HEK293T (cell line): ENCODE results near the gene RRAS.

ENCODE experiments used
- CTCF ChIA-PET: fragments of 350-600 bp; formaldehyde crosslinking; extraction: SDS; loops from one replicate; lab custom pipeline; 2021; ENCODE audit warnings: antibody characterized with exemption, inconsistent platforms; lab: Yijun Ruan, JAX
- POLR2A ChIA-PET: fragments of 350-600 bp; formaldehyde crosslinking; extraction: SDS; loops from one replicate; lab custom pipeline; 2020; ENCODE audit warnings: antibody characterized with exemption, inconsistent platforms; lab: Yijun Ruan, JAX
- DNase-seq: peaks from one replicate; pipeline ENCODE4 v3.0.0; 2012; ENCODE audit warnings: mixed read lengths; ENCODE audit errors: extremely low spot score
- ARNT ChIP-seq: fragments of 450-650 bp; IDR thresholded peaks from 2 replicates; pipeline ENCODE4 v1.6.1; 2017; ENCODE audit warnings: mild to moderate bottlenecking
- BHLHE40 ChIP-seq: fragments of 450-650 bp; IDR thresholded peaks from 2 replicates; pipeline ENCODE4 v1.6.1; 2016; ENCODE audit warnings: mild to moderate bottlenecking, moderate library complexity, borderline replicate concordance
- CTBP1 ChIP-seq: fragments of 450-650 bp; IDR thresholded peaks from 2 replicates; pipeline ENCODE4 v1.6.1; 2016; ENCODE audit warnings: borderline replicate concordance
- ELF4 ChIP-seq: fragments of 450-650 bp; IDR thresholded peaks from 2 replicates; pipeline ENCODE4 v1.6.1; 2017; ENCODE audit warnings: antibody characterized with exemption
- FOXA1 ChIP-seq: fragments of 450-650 bp; IDR thresholded peaks from 2 replicates; pipeline ENCODE4 v1.6.1; 2016; ENCODE audit warnings: mild to moderate bottlenecking
- FOXK2 ChIP-seq: fragments of 450-650 bp; IDR thresholded peaks from 2 replicates; pipeline ENCODE4 v1.6.1; 2016; ENCODE audit warnings: mild to moderate bottlenecking
- FOXM1 ChIP-seq: fragments of 450-650 bp; IDR thresholded peaks from 2 replicates; pipeline ENCODE4 v1.6.1; 2017; ENCODE audit warnings: mild to moderate bottlenecking, borderline replicate concordance
- HDGF ChIP-seq: fragments of 450-650 bp; IDR thresholded peaks from 2 replicates; pipeline ENCODE4 v1.6.1; 2017; ENCODE audit warnings: antibody characterized with exemption, borderline replicate concordance
- L3MBTL2 ChIP-seq: fragments of 450-650 bp; conservative IDR thresholded peaks from 2 replicates; pipeline ENCODE4 v1.6.1; 2016; ENCODE audit warnings: mild to moderate bottlenecking
- LEF1 ChIP-seq: fragments of 450-650 bp; IDR thresholded peaks from 2 replicates; pipeline ENCODE4 v1.6.1; 2017; ENCODE audit warnings: mild to moderate bottlenecking, borderline replicate concordance
- NFRKB ChIP-seq: fragments of 450-650 bp; IDR thresholded peaks from 2 replicates; pipeline ENCODE4 v1.6.1; 2016; ENCODE audit warnings: mild to moderate bottlenecking, moderate library complexity
- SP1 ChIP-seq: fragments of 450-650 bp; IDR thresholded peaks from 2 replicates; pipeline ENCODE4 v1.6.1; 2017
- SUZ12 ChIP-seq: fragments of 450-650 bp; IDR thresholded peaks from 2 replicates; pipeline ENCODE4 v1.6.1; 2016; ENCODE audit warnings: mild to moderate bottlenecking
- TARDBP ChIP-seq: fragments of 450-650 bp; IDR thresholded peaks from 2 replicates; pipeline ENCODE4 v1.6.1; 2016
- ZNF384 ChIP-seq: fragments of 450-650 bp; IDR thresholded peaks from 2 replicates; pipeline ENCODE4 v1.6.1; 2016
- TF ChIP-seq, protein P1 (sequence below): fragments of 450-650 bp; IDR thresholded peaks from 2 replicates; pipeline ENCODE4 v1.6.1; 2016

The RRAS gene

DNA sequence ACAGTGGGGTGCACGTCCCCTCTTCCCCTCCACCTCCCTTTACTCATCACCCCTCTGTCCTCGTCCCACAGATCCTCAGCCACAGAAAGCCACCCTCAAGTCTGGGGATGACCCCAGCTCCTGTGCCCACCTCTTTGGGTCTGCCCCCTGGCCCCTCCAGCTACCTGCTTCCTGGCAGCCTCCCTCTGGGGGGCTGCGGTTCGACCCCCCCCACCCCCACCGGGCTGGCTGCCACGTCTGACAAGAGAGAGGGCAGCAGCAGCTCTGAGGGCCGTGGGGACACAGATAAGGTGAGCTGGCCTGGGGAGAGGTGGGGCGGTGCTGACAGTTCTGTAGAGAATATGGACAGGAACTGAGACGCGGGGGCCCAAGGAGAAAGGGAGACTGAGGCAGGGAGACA is 14.6 kb upstream of the RRAS start:
- ChIA-PET CTCF (no interaction called here), POLR2A (interaction anchor here (1.7 to 5.2 kb wide), 2 partner anchors 10 to 14 kb away, joined by 6 to 27 read pairs; partner anchors contain the start of genes RRAS and SCAF1)
- no peak for DNase-seq
- TF ChIP-seq, protein P1, sequence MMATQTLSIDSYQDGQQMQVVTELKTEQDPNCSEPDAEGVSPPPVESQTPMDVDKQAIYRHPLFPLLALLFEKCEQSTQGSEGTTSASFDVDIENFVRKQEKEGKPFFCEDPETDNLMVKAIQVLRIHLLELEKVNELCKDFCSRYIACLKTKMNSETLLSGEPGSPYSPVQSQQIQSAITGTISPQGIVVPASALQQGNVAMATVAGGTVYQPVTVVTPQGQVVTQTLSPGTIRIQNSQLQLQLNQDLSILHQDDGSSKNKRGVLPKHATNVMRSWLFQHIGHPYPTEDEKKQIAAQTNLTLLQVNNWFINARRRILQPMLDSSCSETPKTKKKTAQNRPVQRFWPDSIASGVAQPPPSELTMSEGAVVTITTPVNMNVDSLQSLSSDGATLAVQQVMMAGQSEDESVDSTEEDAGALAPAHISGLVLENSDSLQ = no peak
- TF ChIP-seq TARDBP = no peak
- no peak for TF ChIP-seq CTBP1
- no peak for TF ChIP-seq FOXA1
- TF ChIP-seq FOXM1 = no peak
- TF ChIP-seq BHLHE40 = no peak

DNA sequence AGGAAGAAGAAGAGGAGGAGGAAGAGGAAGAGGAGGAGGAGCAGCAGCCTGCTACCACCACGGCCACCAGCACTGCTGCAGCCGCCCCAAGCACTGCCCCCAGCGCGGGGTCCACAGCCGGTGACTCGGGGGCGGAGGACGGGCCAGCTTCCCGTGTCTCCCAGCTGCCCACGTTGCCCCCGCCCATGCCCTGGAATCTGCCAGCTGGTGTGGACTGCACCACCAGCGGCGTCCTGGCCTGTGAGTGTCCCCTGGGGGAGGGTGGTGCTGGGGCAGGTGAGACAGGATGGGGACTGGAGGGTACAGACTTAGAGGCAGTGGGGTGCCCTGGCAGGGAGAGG is 13.5 kb upstream of the RRAS start:
- POLR2A ChIA-PET = interaction anchor here (1.2 to 5.2 kb wide), 2 partner anchors 10 to 13 kb away, joined by 3 to 27 read pairs; partner anchors contain the start of genes RRAS and SCAF1
- CTCF ChIA-PET = no interaction called here
- DNase-seq = no peak
- TF ChIP-seq FOXA1 (no peak), ELF4 (no peak), FOXK2 (no peak), HDGF (no peak), L3MBTL2 (no peak), LEF1 (no peak), CTBP1 (no peak)

DNA sequence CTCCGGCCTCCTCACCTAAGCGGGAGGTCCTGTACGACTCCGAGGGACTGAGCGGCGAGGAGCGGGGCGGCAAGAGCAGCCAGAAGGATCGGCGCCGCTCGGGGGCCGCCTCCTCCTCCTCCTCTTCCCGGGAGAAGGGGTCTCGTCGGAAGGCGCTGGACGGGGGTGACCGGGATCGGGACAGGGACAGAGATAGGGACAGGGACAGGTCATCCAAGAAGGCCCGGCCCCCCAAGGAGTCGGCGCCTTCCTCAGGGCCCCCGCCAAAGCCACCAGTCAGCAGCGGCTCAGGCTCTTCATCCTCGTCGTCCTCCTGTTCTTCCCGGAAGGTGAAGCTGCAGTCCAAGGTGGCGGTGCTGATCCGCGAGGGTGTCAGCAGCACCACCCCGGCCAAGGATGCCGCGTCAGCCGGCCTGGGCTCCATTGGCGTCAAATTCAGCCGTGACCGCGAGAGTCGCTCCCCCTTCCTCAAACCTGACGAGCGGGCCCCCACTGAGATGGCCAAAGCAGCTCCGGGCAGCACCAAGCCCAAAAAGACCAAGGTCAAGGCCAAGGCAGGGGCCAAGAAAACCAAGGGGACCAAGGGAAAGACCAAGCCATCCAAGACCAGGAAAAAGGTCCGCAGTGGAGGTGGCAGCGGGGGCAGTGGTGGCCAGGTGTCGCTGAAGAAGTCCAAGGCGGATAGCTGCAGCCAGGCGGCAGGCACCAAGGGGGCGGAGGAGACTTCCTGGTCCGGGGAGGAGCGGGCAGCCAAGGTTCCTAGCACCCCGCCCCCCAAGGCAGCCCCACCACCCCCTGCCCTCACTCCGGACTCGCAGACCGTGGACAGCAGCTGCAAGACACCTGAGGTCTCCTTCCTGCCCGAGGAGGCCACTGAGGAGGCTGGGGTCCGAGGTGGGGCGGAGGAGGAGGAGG is 12.9 kb upstream of the RRAS start:
- no peak for DNase-seq
- ChIA-PET POLR2A (interaction anchor here (1.2 to 5.2 kb wide), 2 partner anchors 10 to 12 kb away, joined by 3 to 27 read pairs; partner anchors contain the start of genes RRAS and SCAF1), CTCF (no interaction called here)
- TF ChIP-seq CTBP1 (no peak), FOXA1 (no peak), LEF1 (no peak), HDGF (no peak), TARDBP (no peak), BHLHE40 (no peak), SUZ12 (no peak), ELF4 (no peak), FOXK2 (no peak), ZNF384 (no peak), SP1 (no peak), NFRKB (no peak), ARNT (no peak), FOXM1 (no peak), L3MBTL2 (no peak)
- TF ChIP-seq, protein P1 = no peak

DNA sequence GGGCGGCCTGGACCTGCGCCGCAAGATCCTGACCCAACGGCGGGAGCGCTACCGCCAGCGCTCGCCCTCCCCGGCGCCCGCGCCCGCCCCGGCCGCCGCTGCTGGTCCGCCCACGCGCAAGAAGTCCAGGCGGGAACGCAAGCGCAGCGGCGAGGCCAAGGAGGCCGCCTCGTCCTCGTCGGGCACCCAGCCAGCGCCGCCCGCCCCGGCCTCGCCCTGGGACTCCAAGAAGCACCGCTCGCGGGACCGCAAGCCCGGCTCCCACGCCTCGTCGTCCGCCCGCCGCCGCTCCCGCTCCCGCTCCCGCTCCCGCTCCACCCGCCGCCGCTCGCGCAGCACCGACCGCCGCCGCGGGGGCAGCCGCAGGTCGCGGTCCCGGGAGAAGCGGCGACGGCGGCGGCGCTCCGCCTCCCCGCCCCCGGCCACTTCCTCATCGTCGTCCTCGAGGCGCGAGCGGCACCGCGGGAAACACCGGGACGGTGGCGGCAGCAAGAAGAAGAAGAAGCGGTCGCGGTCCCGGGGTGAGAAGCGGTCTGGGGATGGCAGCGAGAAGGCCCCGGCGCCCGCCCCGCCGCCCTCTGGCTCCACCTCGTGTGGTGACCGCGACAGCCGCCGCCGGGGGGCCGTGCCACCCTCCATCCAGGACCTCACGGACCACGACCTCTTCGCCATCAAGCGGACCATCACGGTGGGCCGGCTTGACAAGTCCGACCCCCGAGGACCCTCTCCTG is 12.0 kb upstream of the RRAS start:
- POLR2A ChIA-PET = no interaction called here
- no peak for TF ChIP-seq SUZ12
- no peak for TF ChIP-seq SP1
- no peak for TF ChIP-seq NFRKB
- TF ChIP-seq, protein P1 = no peak
- no peak for TF ChIP-seq FOXK2
- TF ChIP-seq ZNF384 = no peak
- TF ChIP-seq HDGF = no peak
- TF ChIP-seq FOXA1 = no peak
- TF ChIP-seq LEF1 = no peak
- TF ChIP-seq TARDBP = no peak
- TF ChIP-seq FOXM1 = no peak
- no peak for TF ChIP-seq ARNT
- no peak for TF ChIP-seq L3MBTL2
- TF ChIP-seq BHLHE40 = no peak
- DNase-seq = no peak

DNA sequence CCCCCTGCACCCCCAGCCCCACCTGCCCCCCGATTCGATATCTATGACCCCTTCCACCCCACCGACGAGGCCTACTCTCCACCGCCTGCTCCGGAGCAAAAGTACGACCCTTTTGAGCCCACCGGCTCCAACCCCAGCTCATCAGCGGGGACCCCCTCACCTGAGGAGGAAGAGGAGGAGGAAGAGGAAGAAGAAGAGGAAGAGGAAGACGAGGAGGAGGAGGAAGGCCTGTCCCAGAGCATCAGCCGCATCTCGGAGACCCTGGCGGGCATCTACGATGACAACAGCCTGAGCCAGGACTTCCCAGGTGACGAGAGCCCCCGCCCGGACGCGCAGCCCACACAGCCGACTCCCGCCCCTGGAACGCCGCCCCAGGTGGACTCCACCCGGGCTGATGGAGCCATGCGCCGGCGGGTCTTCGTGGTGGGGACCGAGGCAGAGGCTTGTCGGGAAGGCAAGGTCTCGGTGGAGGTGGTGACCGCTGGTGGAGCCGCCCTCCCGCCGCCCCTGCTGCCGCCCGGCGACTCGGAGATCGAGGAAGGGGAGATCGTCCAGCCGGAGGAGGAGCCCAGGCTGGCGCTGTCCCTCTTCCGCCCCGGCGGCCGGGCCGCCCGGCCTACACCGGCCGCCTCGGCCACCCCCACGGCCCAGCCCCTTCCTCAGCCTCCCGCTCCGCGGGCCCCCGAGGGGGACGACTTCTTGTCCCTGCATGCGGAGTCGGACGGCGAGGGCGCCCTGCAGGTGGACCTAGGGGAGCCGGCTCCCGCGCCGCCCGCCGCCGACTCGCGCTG is 11.3 kb upstream of the RRAS start:
- POLR2A ChIA-PET = no interaction called here
- DNase-seq = no peak
- no peak for TF ChIP-seq CTBP1
- no peak for TF ChIP-seq FOXA1
- no peak for TF ChIP-seq ELF4
- TF ChIP-seq FOXM1 = no peak
- no peak for TF ChIP-seq LEF1
- TF ChIP-seq, protein P1 = no peak
- TF ChIP-seq BHLHE40 = no peak
- TF ChIP-seq TARDBP = no peak
- TF ChIP-seq FOXK2 = no peak
- TF ChIP-seq NFRKB = no peak
- TF ChIP-seq HDGF = no peak
- no peak for TF ChIP-seq L3MBTL2
- TF ChIP-seq ZNF384 = no peak
- TF ChIP-seq SP1 = no peak
- TF ChIP-seq ARNT = no peak
- no peak for TF ChIP-seq SUZ12
- CTCF ChIA-PET = no interaction called here

More for the DNA sequence above, 12.0 kb upstream of the RRAS start:
- CTCF ChIA-PET = no interaction called here
